Left ventricle myocardium inferior (tissue), 1 donor: ENCODE measurements around the gene TTC4. TPM values are rescaled to one million over a fixed set of nuclear protein-coding genes. Genes with fewer than 3 reads are reported as not detected.

Source experiments
- DNase-seq: peaks from one replicate; pipeline ENCODE4 v3.0.0-alpha.2; 2020
- H3K27ac ChIP-seq: fragments of 200-600 bp; replicated peaks from 2 replicates; pipeline ENCODE4 v1.8.0; 2021
- H3K27me3 ChIP-seq: fragments of 200-600 bp; 2 replicates; pipeline ENCODE4 v1.8.0; 2021; ENCODE audit warnings: low read depth
- H3K36me3 ChIP-seq: fragments of 200-600 bp; 2 replicates; pipeline ENCODE4 v1.8.0; 2021
- H3K4me1 ChIP-seq: fragments of 200-600 bp; 2 replicates; pipeline ENCODE4 v1.8.0; 2021
- H3K4me3 ChIP-seq: fragments of 200-600 bp; 2 replicates; pipeline ENCODE4 v1.8.0; 2021; ENCODE audit warnings: mild to moderate bottlenecking, moderate library complexity
- H3K9me3 ChIP-seq: fragments of 200-600 bp; replicated peaks from 2 replicates; pipeline ENCODE4 v1.8.0; 2021
- intact Hi-C: fragments of 100-400 bp; cut with micrococcal nuclease; formaldehyde crosslinking; loops from one replicate; pipeline ENCODE4 v1.11.0; 2022
- total RNA-seq: library from RNA; stranded (reverse); fragmentation: NEBNext Ultra II Directional; extraction: Animal tissue kit (Norgen Biotek cat#: 25700); gene quantifications from one replicate; pipeline ENCODE4 v1.2.1, GENCODE V29; 2021
- TF ChIP-seq, protein P1 (sequence below): fragments of 200-600 bp; IDR thresholded peaks from 2 replicates; pipeline ENCODE4 v1.8.0; 2021; ENCODE audit warnings: antibody characterized with exemption, mild to moderate bottlenecking, borderline replicate concordance
- donor health status: DM: no; HTN: yes; CAD: no; lungs with severe emphysema.

The TTC4 gene
- total RNA-seq, 1 donor from 2014 or later = 16.1 TPM

DNA sequence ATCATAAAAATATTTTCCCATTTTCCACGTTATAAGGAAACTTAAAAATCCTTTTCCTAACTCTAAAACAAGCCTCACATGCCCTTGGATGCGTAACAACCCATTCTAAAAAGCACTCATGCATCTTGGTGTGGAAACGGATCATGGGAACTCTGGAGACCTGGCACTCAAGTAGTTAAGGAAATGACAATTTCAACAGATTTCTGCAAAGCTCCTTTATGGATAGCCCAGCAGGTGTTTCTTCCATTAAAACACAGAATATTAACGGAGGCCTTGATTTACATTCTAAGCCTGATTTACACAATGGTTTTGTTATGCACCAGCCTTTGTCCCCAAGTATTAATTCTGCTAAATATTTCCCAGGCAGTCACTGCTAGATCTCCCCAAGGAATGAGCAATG lies 35.8 kb downstream of the TTC4 start:
- Histone ChIP-seq H3K9me3 (no peaks in the 10 kb centered on the region), H3K36me3 (no peaks in the 10 kb centered on the region), H3K27ac (no peak overlapping the region), H3K4me1 (no peaks in the 10 kb centered on the region), H3K27me3 (no peaks in the 10 kb centered on the region), H3K4me3 (no peak overlapping the region)
- TF ChIP-seq, protein P1, sequence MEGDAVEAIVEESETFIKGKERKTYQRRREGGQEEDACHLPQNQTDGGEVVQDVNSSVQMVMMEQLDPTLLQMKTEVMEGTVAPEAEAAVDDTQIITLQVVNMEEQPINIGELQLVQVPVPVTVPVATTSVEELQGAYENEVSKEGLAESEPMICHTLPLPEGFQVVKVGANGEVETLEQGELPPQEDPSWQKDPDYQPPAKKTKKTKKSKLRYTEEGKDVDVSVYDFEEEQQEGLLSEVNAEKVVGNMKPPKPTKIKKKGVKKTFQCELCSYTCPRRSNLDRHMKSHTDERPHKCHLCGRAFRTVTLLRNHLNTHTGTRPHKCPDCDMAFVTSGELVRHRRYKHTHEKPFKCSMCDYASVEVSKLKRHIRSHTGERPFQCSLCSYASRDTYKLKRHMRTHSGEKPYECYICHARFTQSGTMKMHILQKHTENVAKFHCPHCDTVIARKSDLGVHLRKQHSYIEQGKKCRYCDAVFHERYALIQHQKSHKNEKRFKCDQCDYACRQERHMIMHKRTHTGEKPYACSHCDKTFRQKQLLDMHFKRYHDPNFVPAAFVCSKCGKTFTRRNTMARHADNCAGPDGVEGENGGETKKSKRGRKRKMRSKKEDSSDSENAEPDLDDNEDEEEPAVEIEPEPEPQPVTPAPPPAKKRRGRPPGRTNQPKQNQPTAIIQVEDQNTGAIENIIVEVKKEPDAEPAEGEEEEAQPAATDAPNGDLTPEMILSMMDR = no peak
- intact Hi-C loops = no loop called here
- no peak for DNase-seq

DNA sequence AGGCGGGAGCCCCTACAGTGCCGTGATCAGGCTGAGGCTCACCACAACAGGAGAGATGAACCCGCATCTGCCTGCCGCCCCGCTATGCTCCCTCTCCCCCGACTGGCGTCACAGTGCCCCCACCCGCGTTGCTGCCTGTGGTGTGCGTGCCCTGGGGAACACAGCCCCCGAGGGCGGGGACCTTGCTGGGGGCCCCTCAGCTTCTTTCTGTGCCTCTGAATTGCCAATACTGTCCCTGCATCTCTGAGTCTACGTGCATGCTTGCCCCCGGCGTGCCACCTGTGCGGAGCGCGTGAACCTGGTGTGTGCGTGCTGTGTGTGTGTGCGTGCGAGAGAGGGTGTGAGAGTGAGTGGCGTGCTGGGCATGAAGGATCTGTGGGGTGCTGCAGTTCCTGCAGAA lies 38.4 kb downstream of the TTC4 start:
- TF ChIP-seq, protein P1 = no peak
- Histone ChIP-seq H3K27ac (no peak overlapping the region), H3K4me3 (no peak overlapping the region), H3K27me3 (no peaks in the 10 kb centered on the region), H3K9me3 (no peaks in the 10 kb centered on the region), H3K36me3 (peaks cover 21% of the 10 kb centered on the region), H3K4me1 (no peaks in the 10 kb centered on the region)
- intact Hi-C loops = no loop called here
- DNase-seq = no peak

DNA sequence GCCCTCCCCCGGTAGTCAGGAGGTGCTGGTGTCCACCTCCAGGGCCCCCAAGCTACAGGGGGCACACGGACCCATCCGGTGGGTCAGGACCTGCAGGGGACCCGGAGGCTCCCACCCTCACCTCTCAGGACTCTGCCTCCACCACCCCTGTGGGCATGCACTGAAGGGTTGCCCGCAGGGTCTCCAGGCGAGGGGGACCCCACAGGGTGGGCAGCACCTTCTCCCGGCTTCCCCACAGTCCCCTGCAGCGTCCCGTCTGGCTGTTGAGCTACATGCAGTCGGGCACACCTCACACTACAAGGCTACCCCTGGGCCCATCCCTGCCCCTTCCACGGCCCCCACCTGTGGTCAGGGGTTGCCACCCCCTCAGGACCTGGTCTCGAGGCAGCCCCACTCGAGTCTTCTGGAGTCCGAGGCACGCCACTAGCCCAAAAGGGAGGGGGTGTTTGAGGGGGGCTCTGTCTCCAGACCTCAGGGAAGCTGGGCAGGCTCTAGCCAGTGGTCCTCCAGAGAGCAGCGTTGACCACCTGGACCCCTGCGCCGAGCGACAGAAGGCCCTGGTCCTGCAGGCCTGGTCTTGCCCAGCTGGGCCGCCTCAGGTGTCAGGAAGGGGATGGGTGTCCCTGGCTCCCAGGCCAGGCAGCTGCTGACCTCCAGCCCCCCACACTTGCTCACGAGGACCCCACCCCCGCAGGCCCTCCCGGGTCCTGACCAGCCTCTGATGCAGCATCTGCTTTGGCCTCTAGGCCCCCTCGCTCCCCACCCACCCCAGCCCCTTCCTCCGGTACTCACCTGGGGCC lies 39.0 kb downstream of the TTC4 start:
- DNase-seq = no peak
- Histone ChIP-seq H3K27me3 (no peaks in the 10 kb centered on the region), H3K36me3 (peaks cover 21% of the 10 kb centered on the region), H3K27ac (no peak overlapping the region), H3K4me3 (no peak overlapping the region), H3K9me3 (no peaks in the 10 kb centered on the region), H3K4me1 (no peaks in the 10 kb centered on the region)
- TF ChIP-seq, protein P1 = no peak
- intact Hi-C loops = no loop called here

DNA sequence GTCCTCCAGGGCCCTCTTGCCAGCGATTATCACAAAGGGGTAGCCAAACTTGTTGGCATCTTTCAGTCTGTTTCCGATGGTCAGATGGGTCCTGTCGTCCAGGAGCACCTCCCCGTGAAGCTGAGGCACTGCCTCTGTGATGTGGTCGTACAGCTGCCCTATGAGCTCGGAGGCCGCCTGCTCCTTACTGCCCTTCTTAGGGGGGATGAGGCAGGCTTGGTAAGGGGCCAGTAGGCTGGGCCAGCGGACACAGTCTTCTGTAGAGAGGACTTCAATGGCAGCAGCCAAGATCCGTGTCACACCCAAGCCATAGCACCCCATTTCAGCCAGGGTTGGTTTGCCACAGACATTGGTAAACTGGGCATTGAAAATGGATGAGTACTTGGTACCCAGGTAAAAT lies 42.2 kb downstream of the TTC4 start:
- TF ChIP-seq, protein P1 = no peak
- peaks cover 21% of the 10 kb centered on the region for H3K36me3 ChIP-seq
- no peak for DNase-seq
- intact Hi-C loops = no loop called here
- no peak overlapping the region for H3K4me3 ChIP-seq
- H3K4me1 ChIP-seq = no peaks in the 10 kb centered on the region
- no peaks in the 10 kb centered on the region for H3K27me3 ChIP-seq
- H3K9me3 ChIP-seq = no peaks in the 10 kb centered on the region
- no peak overlapping the region for H3K27ac ChIP-seq

DNA sequence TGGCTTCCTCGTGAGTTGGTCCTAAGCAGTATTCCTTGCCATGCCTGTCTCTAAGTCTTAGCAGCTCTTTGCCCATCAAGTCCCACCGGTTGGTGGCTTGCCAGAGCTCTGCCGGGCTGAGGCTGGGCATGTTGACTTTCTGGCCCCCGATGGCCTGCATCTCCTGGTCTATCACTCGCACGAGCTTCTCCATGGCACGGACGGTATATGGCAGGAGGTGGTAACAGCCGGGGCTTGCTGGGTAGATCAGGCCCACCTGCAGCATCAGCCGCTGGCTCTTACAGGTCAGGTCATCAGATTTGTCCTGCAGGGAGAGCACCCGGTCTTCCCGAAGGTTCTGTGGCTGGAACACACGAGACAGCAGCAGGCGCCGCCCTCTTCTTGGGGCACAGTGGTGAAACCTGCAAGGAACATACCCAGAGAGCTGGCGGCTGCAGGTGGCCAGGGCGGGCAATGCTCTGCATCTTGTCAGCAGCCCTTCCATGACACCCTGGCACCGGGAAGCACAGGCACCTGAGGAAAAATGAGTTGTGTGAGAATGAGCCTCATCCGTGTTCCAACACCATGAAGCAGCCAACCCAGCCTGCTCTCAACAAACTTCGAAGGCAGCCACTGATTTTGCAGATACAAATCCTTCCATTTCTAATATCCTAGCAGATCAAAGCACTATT lies 43.2 kb downstream of the TTC4 start:
- H3K27ac ChIP-seq = no peak overlapping the region
- intact Hi-C loops = no loop called here
- H3K36me3 ChIP-seq = peaks cover 21% of the 10 kb centered on the region
- H3K27me3 ChIP-seq = no peaks in the 10 kb centered on the region
- TF ChIP-seq, protein P1 = no peak
- no peaks in the 10 kb centered on the region for H3K9me3 ChIP-seq
- peaks cover 7% of the 10 kb centered on the region for H3K4me1 ChIP-seq
- no peak for DNase-seq
- H3K4me3 ChIP-seq = no peak overlapping the region
